Measurements from ENCODE around the gene PFDN4. TPM values are rescaled to one million over a fixed set of nuclear protein-coding genes. Genes with fewer than 3 reads are reported as not detected.

Gene PFDN4
- total RNA-seq, 2 experiments from 2014 or later = 17.5 to 17.7 TPM

DNA sequence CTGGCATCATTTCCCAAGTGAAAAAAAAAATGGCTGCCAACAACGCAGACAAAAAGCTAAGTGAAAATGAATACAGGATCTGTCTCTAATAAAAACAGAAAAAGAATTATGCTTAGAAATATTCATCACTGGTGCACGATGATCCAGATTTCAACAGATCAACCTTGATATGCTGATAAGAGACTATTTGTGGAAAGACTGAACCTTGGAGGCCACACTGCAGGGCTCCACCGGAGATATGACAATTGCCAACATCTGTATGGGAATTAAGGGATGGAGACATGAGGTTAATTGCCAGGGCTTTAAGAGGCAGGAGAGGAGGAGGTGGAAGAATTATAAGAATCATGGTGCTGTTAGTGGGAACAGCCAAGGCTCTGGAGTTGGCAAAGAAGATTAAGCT lies 48.3 kb downstream of the PFDN4 start:
- no peak overlapping the region for H3K27ac Mint-ChIP-seq
- Histone ChIP-seq H3K27ac (ENCODE audit: low read depth in 1 of 2, low read length in 2 of 2) (no peak overlapping the region), H3K27me3 (ENCODE audit: control insufficient read depth in 1 of 2, insufficient read depth in 2 of 2, low read length in 2 of 2) (peaks cover 0 to 5% of the 10 kb centered on the region in 2 experiments), H3K4me3 (ENCODE audit: low read length) (no peak overlapping the region), H3K9me3 (ENCODE audit: control insufficient read depth in 1 of 2, insufficient read depth in 1 of 2, low read length in 2 of 2) (no peaks in the 10 kb centered on the region), H3K4me1 (ENCODE audit: insufficient read depth, low read length) (no peaks in the 10 kb centered on the region), H3K36me3 (ENCODE audit: insufficient read depth, low read length) (no peaks in the 10 kb centered on the region)
- ATAC-seq (ENCODE audit: poor library complexity) (no peak), DNase-seq (no peak)
- ChIA-PET CTCF (no interaction called here), POLR2A (no interaction called here)
- no peaks in the 10 kb centered on the region for H3K9me3 Mint-ChIP-seq
- no peaks in the 10 kb centered on the region for H3K36me3 Mint-ChIP-seq (ENCODE audit: low read depth)
- no peaks in the 10 kb centered on the region for H3K4me1 Mint-ChIP-seq (ENCODE audit: low read depth)
- TF ChIP-seq CTCF (IDR thresholded peaks at IDR 0.05) = no peak
- H3K27me3 Mint-ChIP-seq = peaks cover under 1% of the 10 kb centered on the region
- H3K4me3 Mint-ChIP-seq = no peak overlapping the region
- intact Hi-C loops (cut with DNase I, micrococcal nuclease) = no loop called here

- H3K36me3 ChIP-seq (ENCODE audit: insufficient read depth, low read length) = no peaks in the 10 kb centered on the region
- H3K27me3 Mint-ChIP-seq = peaks cover 5% of the 10 kb centered on the region
- no peaks in the 10 kb centered on the region for H3K9me3 Mint-ChIP-seq
- POLR2A ChIA-PET = no interaction called here
- H3K9me3 ChIP-seq (ENCODE audit: control insufficient read depth in 1 of 2, insufficient read depth in 1 of 2, low read length in 2 of 2) = no peaks in the 10 kb centered on the region
- H3K4me3 ChIP-seq (ENCODE audit: low read length) = no peak overlapping the region
- no peaks in the 10 kb centered on the region for H3K36me3 Mint-ChIP-seq (ENCODE audit: low read depth)
- H3K27me3 ChIP-seq (ENCODE audit: control insufficient read depth in 1 of 2, insufficient read depth in 2 of 2, low read length in 2 of 2) = peaks cover 0 to 5% of the 10 kb centered on the region in 2 experiments
- no peak overlapping the region for H3K4me3 Mint-ChIP-seq
- intact Hi-C loops (cut with DNase I, micrococcal nuclease) = no loop called here
- CTCF ChIA-PET = no interaction called here
- no peaks in the 10 kb centered on the region for H3K4me1 ChIP-seq (ENCODE audit: insufficient read depth, low read length)
- no peak for TF ChIP-seq CTCF (IDR thresholded peaks at IDR 0.05)
- no peaks in the 10 kb centered on the region for H3K4me1 Mint-ChIP-seq (ENCODE audit: low read depth)
- no peak overlapping the region for H3K27ac ChIP-seq (ENCODE audit: low read depth in 1 of 2, low read length in 2 of 2)
- ATAC-seq (ENCODE audit: poor library complexity) = no peak
- no peak for DNase-seq
- no peak overlapping the region for H3K27ac Mint-ChIP-seq
Measured at GRCh38 chr20:54257071-54257816, 49.4 kb downstream of the PFDN4 start.

DNA sequence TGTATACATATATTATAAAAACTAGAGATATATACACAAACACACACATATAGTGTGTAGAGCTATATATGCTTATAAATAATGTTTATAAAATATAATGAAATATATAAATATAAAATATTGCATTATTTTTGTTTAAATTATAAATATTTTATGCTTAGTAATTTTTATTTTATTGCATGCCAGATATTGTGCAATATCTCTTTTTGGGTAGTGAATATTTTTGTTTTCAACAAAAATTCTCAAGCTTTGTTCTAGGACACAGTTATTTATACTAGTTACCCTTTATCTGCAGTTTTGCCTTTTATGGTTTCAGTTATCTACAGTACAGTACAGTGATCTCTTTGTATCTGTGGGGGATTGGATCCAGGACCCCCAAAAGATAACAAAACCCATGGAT lies 52.2 kb downstream of the PFDN4 start:
- ChIA-PET POLR2A (no interaction called here), CTCF (no interaction called here)

More for the DNA sequence above, 52.2 kb downstream of the PFDN4 start:
- no peaks in the 10 kb centered on the region for H3K9me3 ChIP-seq (ENCODE audit: control insufficient read depth in 1 of 2, insufficient read depth in 1 of 2, low read length in 2 of 2)
- DNase-seq (no peak), ATAC-seq (ENCODE audit: poor library complexity) (no peak)
- Mint-ChIP-seq H3K36me3 (ENCODE audit: low read depth) (no peaks in the 10 kb centered on the region), H3K4me3 (no peak overlapping the region), H3K4me1 (ENCODE audit: low read depth) (no peaks in the 10 kb centered on the region), H3K27ac (no peak overlapping the region), H3K27me3 (peaks cover 9% of the 10 kb centered on the region), H3K9me3 (no peaks in the 10 kb centered on the region)
- H3K4me1 ChIP-seq (ENCODE audit: insufficient read depth, low read length) = no peaks in the 10 kb centered on the region
- peaks cover 0 to 5% of the 10 kb centered on the region in 2 experiments for H3K27me3 ChIP-seq (ENCODE audit: control insufficient read depth in 1 of 2, insufficient read depth in 2 of 2, low read length in 2 of 2)
- no peaks in the 10 kb centered on the region for H3K36me3 ChIP-seq (ENCODE audit: insufficient read depth, low read length)
- H3K27ac ChIP-seq (ENCODE audit: low read depth in 1 of 2, low read length in 2 of 2) = no peak overlapping the region
- TF ChIP-seq CTCF (IDR thresholded peaks at IDR 0.05) = no peak
- H3K4me3 ChIP-seq (ENCODE audit: low read length) = no peak overlapping the region
- intact Hi-C loops (cut with DNase I, micrococcal nuclease) = no loop called here

All from CD4-positive, alpha-beta T cell (primary cell).